ENCODE data around the gene WFDC1.

DNA sequence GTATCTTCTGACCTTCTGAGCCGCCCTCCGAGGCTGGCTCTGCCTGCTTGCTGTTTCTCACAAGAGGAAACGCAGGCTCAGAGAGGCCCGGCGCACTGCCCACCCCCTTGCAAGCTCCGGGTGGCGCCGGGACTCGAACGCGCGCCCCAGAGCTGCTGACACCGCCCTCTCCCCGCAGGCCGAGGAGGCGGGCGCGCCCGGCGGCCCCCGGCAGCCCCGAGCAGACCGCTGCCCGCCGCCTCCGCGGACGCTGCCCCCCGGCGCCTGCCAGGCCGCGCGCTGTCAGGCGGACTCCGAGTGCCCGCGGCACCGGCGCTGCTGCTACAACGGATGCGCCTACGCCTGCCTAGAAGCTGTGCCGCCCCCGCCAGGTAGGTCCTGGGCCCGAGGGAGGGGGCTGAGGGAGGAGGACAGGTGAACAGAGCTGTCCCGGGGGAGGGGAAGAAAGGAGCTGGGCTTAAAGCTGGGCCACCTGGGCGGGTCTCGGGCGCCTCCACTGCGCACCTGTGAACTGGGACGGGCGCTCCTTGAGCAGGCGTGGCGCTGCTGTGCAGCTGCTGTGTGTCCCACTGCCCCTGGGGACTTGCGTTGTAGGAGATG lies 18.2 kb downstream of the WFDC1 start:
- no peak for TF ChIP-seq RAD21 (IDR thresholded peaks at IDR 0.05; ENCODE audit: low read length)
- no peak for TF ChIP-seq MAFK (IDR thresholded peaks at IDR 0.05; ENCODE audit: low read depth, low read length)
- TF ChIP-seq POLR2A (IDR thresholded peaks at IDR 0.05; ENCODE audit: low read depth, low read length), result no peak
- TF ChIP-seq, protein P1, sequence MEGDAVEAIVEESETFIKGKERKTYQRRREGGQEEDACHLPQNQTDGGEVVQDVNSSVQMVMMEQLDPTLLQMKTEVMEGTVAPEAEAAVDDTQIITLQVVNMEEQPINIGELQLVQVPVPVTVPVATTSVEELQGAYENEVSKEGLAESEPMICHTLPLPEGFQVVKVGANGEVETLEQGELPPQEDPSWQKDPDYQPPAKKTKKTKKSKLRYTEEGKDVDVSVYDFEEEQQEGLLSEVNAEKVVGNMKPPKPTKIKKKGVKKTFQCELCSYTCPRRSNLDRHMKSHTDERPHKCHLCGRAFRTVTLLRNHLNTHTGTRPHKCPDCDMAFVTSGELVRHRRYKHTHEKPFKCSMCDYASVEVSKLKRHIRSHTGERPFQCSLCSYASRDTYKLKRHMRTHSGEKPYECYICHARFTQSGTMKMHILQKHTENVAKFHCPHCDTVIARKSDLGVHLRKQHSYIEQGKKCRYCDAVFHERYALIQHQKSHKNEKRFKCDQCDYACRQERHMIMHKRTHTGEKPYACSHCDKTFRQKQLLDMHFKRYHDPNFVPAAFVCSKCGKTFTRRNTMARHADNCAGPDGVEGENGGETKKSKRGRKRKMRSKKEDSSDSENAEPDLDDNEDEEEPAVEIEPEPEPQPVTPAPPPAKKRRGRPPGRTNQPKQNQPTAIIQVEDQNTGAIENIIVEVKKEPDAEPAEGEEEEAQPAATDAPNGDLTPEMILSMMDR (conservative IDR thresholded peaks at IDR 0.05; ENCODE audit: low read depth, low read length), result no peak
- no peak for TF ChIP-seq CEBPB (IDR thresholded peaks at IDR 0.05; ENCODE audit: low read depth, low read length)
- TF ChIP-seq SMC3 (IDR thresholded peaks at IDR 0.05; ENCODE audit: low read depth, low read length), result no peak
- TF ChIP-seq MAZ (IDR thresholded peaks at IDR 0.05; ENCODE audit: borderline replicate concordance, low read depth, low read length), result no peak
- no peak for TF ChIP-seq BHLHE40 (IDR thresholded peaks at IDR 0.05; ENCODE audit: low read depth, low read length)
- no peak for TF ChIP-seq FOS (IDR thresholded peaks at IDR 0.05; ENCODE audit: low read depth, low read length)
- TF ChIP-seq NFE2L2 (IDR thresholded peaks at IDR 0.05; ENCODE audit: low read depth, low read length), result no peak

Data from IMR-90 (cell line).